KMS-11 (cell line): ENCODE data around the gene KIAA0513.

Source experiments
- H2AFZ ChIP-seq: fragments of 200-600 bp; sonication (generic); 2 replicates; pipeline ENCODE4 v1.6.1; 2016; ENCODE audit warnings: antibody characterized with exemption, mixed run types, low read depth
- H3K27ac ChIP-seq: fragments of 200-600 bp; sonication (generic); 2 replicates; pipeline ENCODE4 v1.6.1; 2016; ENCODE audit warnings: mild to moderate bottlenecking, mixed run types
- H3K27me3 ChIP-seq: fragments of 200-600 bp; sonication (generic); 2 replicates; pipeline ENCODE4 v1.6.1; 2017; ENCODE audit warnings: mild to moderate bottlenecking, low read depth, mixed run types, moderate library complexity; ENCODE audit not compliant: insufficient read depth
- H3K36me3 ChIP-seq: fragments of 200-600 bp; sonication (generic); 2 replicates; pipeline ENCODE4 v1.6.1; 2017; ENCODE audit warnings: mild to moderate bottlenecking, mixed run types; ENCODE audit not compliant: insufficient read depth
- H3K4me1 ChIP-seq: fragments of 200-600 bp; sonication (generic); 2 replicates; pipeline ENCODE4 v1.6.1; 2016; ENCODE audit warnings: mild to moderate bottlenecking, low read depth, mixed run types; ENCODE audit not compliant: poor library complexity, severe bottlenecking
- H3K4me2 ChIP-seq: fragments of 200-600 bp; sonication (generic); 2 replicates; pipeline ENCODE4 v1.7.0; 2016; ENCODE audit warnings: mild to moderate bottlenecking, mixed run types
- H3K4me3 ChIP-seq: fragments of 200-600 bp; sonication (generic); IDR thresholded peaks from 2 replicates; pipeline ENCODE4 v1.6.1; 2017; ENCODE audit warnings: low read depth, low read length, mixed read lengths; ENCODE audit not compliant: insufficient read depth
- H3K79me2 ChIP-seq: fragments of 200-600 bp; sonication (generic); 2 replicates; pipeline ENCODE4 v1.6.1; 2016; ENCODE audit warnings: low read depth, mixed run types; ENCODE audit not compliant: insufficient read depth
- H3K9ac ChIP-seq: fragments of 200-600 bp; sonication (generic); 2 replicates; pipeline ENCODE4 v1.6.1; 2016; ENCODE audit warnings: mild to moderate bottlenecking, mixed run types
- H4K20me1 ChIP-seq: fragments of 200-600 bp; sonication (generic); 2 replicates; pipeline ENCODE4 v1.6.1; 2016; ENCODE audit warnings: mild to moderate bottlenecking, mixed run types; ENCODE audit not compliant: insufficient read depth
- TF ChIP-seq, protein P1 (sequence below): fragments of 200-600 bp; sonication (generic); conservative IDR thresholded peaks from 2 replicates; pipeline ENCODE4 v1.6.1; 2017; ENCODE audit warnings: low read depth, mild to moderate bottlenecking, antibody characterized with exemption, low read length, moderate library complexity, mixed read lengths

KIAA0513 gene

GRCh38 chr16:85085721-85086120 lies 58.1 kb downstream of the KIAA0513 start:
- H3K4me3 ChIP-seq, result no peak overlapping the region
- H3K27me3 ChIP-seq, result no peaks in the 10 kb centered on the region
- H2AFZ ChIP-seq, result no peak overlapping the region
- no peak overlapping the region for H3K9ac ChIP-seq
- H3K4me2 ChIP-seq, result no peak overlapping the region
- no peaks in the 10 kb centered on the region for H4K20me1 ChIP-seq
- H3K79me2 ChIP-seq, result no peaks in the 10 kb centered on the region
- no peak overlapping the region for H3K27ac ChIP-seq
- H3K36me3 ChIP-seq, result no peaks in the 10 kb centered on the region
- no peaks in the 10 kb centered on the region for H3K4me1 ChIP-seq
- TF ChIP-seq, protein P1, sequence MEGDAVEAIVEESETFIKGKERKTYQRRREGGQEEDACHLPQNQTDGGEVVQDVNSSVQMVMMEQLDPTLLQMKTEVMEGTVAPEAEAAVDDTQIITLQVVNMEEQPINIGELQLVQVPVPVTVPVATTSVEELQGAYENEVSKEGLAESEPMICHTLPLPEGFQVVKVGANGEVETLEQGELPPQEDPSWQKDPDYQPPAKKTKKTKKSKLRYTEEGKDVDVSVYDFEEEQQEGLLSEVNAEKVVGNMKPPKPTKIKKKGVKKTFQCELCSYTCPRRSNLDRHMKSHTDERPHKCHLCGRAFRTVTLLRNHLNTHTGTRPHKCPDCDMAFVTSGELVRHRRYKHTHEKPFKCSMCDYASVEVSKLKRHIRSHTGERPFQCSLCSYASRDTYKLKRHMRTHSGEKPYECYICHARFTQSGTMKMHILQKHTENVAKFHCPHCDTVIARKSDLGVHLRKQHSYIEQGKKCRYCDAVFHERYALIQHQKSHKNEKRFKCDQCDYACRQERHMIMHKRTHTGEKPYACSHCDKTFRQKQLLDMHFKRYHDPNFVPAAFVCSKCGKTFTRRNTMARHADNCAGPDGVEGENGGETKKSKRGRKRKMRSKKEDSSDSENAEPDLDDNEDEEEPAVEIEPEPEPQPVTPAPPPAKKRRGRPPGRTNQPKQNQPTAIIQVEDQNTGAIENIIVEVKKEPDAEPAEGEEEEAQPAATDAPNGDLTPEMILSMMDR, result no peak

GRCh38 chr16:85086347-85087291 lies 59.0 kb downstream of the KIAA0513 start:
- H3K4me1 ChIP-seq, result no peaks in the 10 kb centered on the region
- no peaks in the 10 kb centered on the region for H4K20me1 ChIP-seq
- H3K27ac ChIP-seq, result no peak overlapping the region
- no peak overlapping the region for H3K4me3 ChIP-seq
- TF ChIP-seq, protein P1, result peak; percentile 85
- H3K27me3 ChIP-seq, result no peaks in the 10 kb centered on the region
- H3K9ac ChIP-seq, result no peak overlapping the region
- H2AFZ ChIP-seq, result no peak overlapping the region; the same call in 1 of the 2 replicates
- no peak overlapping the region for H3K4me2 ChIP-seq
- H3K36me3 ChIP-seq, result no peaks in the 10 kb centered on the region
- no peaks in the 10 kb centered on the region for H3K79me2 ChIP-seq

GRCh38 chr16:85087899-85088569 lies 60.4 kb downstream of the KIAA0513 start:
- H3K79me2 ChIP-seq, result no peaks in the 10 kb centered on the region
- no peak overlapping the region for H3K4me3 ChIP-seq
- H4K20me1 ChIP-seq, result no peaks in the 10 kb centered on the region
- no peak overlapping the region for H3K9ac ChIP-seq
- H3K4me1 ChIP-seq, result no peaks in the 10 kb centered on the region
- H2AFZ ChIP-seq, result no peak overlapping the region
- TF ChIP-seq, protein P1, result no peak
- H3K27ac ChIP-seq, result no peak overlapping the region
- no peaks in the 10 kb centered on the region for H3K36me3 ChIP-seq
- H3K27me3 ChIP-seq, result peaks cover 2% of the 10 kb centered on the region; the same call in 1 of the 2 replicates
- no peak overlapping the region for H3K4me2 ChIP-seq

DNA sequence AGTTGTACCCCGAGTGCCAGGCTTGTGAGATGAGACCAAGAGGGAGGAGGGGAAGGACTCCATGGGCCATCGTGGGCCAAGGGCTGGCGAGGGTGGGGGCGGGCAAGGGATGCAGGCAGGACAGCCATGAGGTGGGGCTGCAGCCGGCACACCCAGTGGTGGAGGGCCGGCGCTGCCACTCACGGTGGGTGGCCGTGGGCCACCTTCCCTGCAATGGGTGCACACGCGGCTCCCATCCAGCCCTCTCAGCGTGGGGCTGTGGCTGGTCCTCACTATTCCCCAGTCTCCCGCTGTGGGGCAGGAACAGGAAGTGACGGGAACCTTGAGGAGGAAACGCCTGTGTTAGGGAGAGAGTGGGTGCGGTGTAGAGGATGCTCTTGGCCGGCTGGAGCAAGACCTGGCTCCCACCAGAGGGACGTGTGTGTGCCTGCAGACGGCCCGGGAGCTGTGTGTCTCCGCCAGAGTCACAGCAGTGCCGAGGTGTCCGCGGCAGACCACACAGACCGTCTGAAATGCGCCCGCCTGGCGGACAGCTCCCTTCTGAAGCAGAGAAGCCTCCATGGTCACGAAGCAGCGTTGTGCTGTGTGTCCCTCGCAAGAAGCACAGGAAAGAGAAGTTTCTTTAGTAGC lies 61.1 kb downstream of the KIAA0513 start:
- Histone ChIP-seq H3K27me3 (peaks cover 6% of the 10 kb centered on the region; the same call in 1 of the 2 replicates), H3K4me1 (no peaks in the 10 kb centered on the region), H3K9ac (no peak overlapping the region), H3K79me2 (no peaks in the 10 kb centered on the region), H4K20me1 (no peaks in the 10 kb centered on the region), H3K36me3 (no peaks in the 10 kb centered on the region), H3K4me3 (no peak overlapping the region), H3K27ac (no peak overlapping the region), H3K4me2 (no peak overlapping the region), H2AFZ (no peak overlapping the region)
- TF ChIP-seq, protein P1, result no peak
